ENCODE measurements around the gene TRIM9. TPM values are rescaled to one million over a fixed set of nuclear protein-coding genes. Genes with fewer than 3 reads are reported as not detected.

TRIM9 gene
- total and polyA plus RNA-seq, 2 of the 4 experiments (the other 2 are of a cell fraction): under 0.01 to 0.09 TPM

GRCh38 chr14:50997712-50998111 is 97.2 kb downstream of the TRIM9 start:
- H2AK9ac ChIP-seq (replicated peaks; ENCODE audit: low read depth, low read length, poor library complexity): no peak overlapping the region
- no peak overlapping the region for H2BK20ac ChIP-seq (ENCODE audit: low read depth, low read length)
- no peak overlapping the region for H3K56ac ChIP-seq (ENCODE audit: extremely low read depth, insufficient read depth, low read length)
- in situ Hi-C loops (cut with MboI; ENCODE audit: low sequenced_read_pairs): no loop called here
- H3K4ac ChIP-seq (ENCODE audit: low read depth, low read length): no peak overlapping the region
- dilution Hi-C loops (cut with HindIII; ENCODE audit: low sequenced_read_pairs, unreplicated experiment): no loop called here
- no peak overlapping the region for H3K14ac ChIP-seq (replicated peaks; ENCODE audit: low read depth, low read length)
- no peak overlapping the region for H2BK120ac ChIP-seq (ENCODE audit: low read depth, low read length)
- CTCF ChIA-PET: no interaction called here
- H4K20me1 ChIP-seq (ENCODE audit: insufficient read depth, low read length): no peaks in the 10 kb centered on the region
- no peaks in the 10 kb centered on the region for H3K36me3 ChIP-seq (ENCODE audit: control insufficient read depth, insufficient read depth, low read length)
- H3K9ac ChIP-seq (ENCODE audit: low read depth, low read length): no peak overlapping the region
- H3K4me1 ChIP-seq (ENCODE audit: control insufficient read depth, insufficient read depth, low read length): no peaks in the 10 kb centered on the region
- no peak overlapping the region for H3K27ac ChIP-seq (ENCODE audit: insufficient read depth, low read length)
- no peak overlapping the region for H4K5ac ChIP-seq (ENCODE audit: low read depth, low read length)
- H3K27me3 ChIP-seq (ENCODE audit: control insufficient read depth, insufficient read depth, low read length): peaks cover 19% of the 10 kb centered on the region
- H3K9me3 ChIP-seq (ENCODE audit: control insufficient read depth, insufficient read depth, low read length): no peaks in the 10 kb centered on the region
- ATAC-seq (ENCODE audit: low read depth): no peak
- no peak overlapping the region for H2BK15ac ChIP-seq (ENCODE audit: low read depth, low read length)
- no peak overlapping the region for H4K8ac ChIP-seq (ENCODE audit: low read depth in 2 of 2, low read length in 2 of 2)
- DNase-seq: no peak
- no peak overlapping the region for H2AK5ac ChIP-seq (ENCODE audit: low read depth, low read length)
- intact Hi-C loops (cut with micrococcal nuclease): no loop called here
- no peak for TF ChIP-seq MAFK (IDR thresholded peaks at IDR 0.05; ENCODE audit: low read depth, low read length)
- no peak for TF ChIP-seq FOS (IDR thresholded peaks at IDR 0.05; ENCODE audit: low read depth, low read length)
- no peak for TF ChIP-seq BHLHE40 (IDR thresholded peaks at IDR 0.05; ENCODE audit: low read depth, low read length)
- no peak for TF ChIP-seq USF2 (IDR thresholded peaks at IDR 0.05; ENCODE audit: low read depth, low read length)
- TF ChIP-seq ELK1 (IDR thresholded peaks at IDR 0.05; ENCODE audit: borderline replicate concordance, low read depth, low read length): no peak
- TF ChIP-seq RAD21 (IDR thresholded peaks at IDR 0.05; ENCODE audit: low read length): no peak
- no peak for TF ChIP-seq MAZ (IDR thresholded peaks at IDR 0.05; ENCODE audit: borderline replicate concordance, low read depth, low read length)
- no peak for TF ChIP-seq CHD1 (IDR thresholded peaks at IDR 0.05; ENCODE audit: low read depth, low read length)
- TF ChIP-seq CEBPB (IDR thresholded peaks at IDR 0.05; ENCODE audit: low read depth, low read length): no peak
- no peak for TF ChIP-seq RFX5 (IDR thresholded peaks at IDR 0.05; ENCODE audit: low read depth, low read length)
- TF ChIP-seq RCOR1 (IDR thresholded peaks at IDR 0.05; ENCODE audit: insufficient replicate concordance, low read length): no peak
- TF ChIP-seq CTCF (conservative IDR thresholded peaks at IDR 0.05; ENCODE audit: low read depth, low read length): no peak
- TF ChIP-seq SMC3 (IDR thresholded peaks at IDR 0.05; ENCODE audit: low read depth, low read length): no peak
- no peak for TF ChIP-seq POLR2A (IDR thresholded peaks at IDR 0.05; ENCODE audit: low read depth, low read length)
- no peak for TF ChIP-seq NFE2L2 (IDR thresholded peaks at IDR 0.05; ENCODE audit: low read depth, low read length)
- H2AFZ ChIP-seq (replicated peaks; ENCODE audit: low read length, poor library complexity): no peak overlapping the region
- POLR2A ChIA-PET (ENCODE audit: unreplicated experiment): no interaction called here
- BruUV-seq (replicated peaks): no TSS peak
- H4K91ac ChIP-seq (ENCODE audit: insufficient read depth, low read depth, low read length): no peak overlapping the region
- no peaks in the 10 kb centered on the region for H3K9me1 ChIP-seq (ENCODE audit: insufficient read depth, low read length)
- no peak overlapping the region for H3K4me2 ChIP-seq (ENCODE audit: low read depth, low read length)
- H2BK5ac ChIP-seq (ENCODE audit: low read depth, low read length, poor library complexity, severe bottlenecking): no peak overlapping the region
- no peaks in the 10 kb centered on the region for H3K79me1 ChIP-seq (ENCODE audit: low read depth in 1 of 2, low read length in 2 of 2)
- H3K23ac ChIP-seq (ENCODE audit: low read depth, low read length): no peak overlapping the region
- no peak overlapping the region for H3K18ac ChIP-seq (ENCODE audit: low read depth, low read length)
- WGBS, 2 experiments (ENCODE audit: extremely low coverage in 2 of 2, insufficient read length in 1 of 2): no CpG with 5 or more reads among the region's 9 CpGs
- H3K4me3 ChIP-seq (ENCODE audit: insufficient read depth, low read depth, low read length): no peak overlapping the region

Measured in IMR-90 (cell line).